Left forelimb (tissue), 1 donor: ENCODE results near the gene L3MBTL1.

Experiments
- DNase-seq: peaks from one replicate; pipeline ENCODE4 v3.0.0-alpha.2; 2018; ENCODE audit warnings: low spot score

The L3MBTL1 gene

GRCh38 chr20:43590392-43591303, 83.2 kb downstream of the L3MBTL1 start, which contains the start of gene IFT52:
Gene IFT52 (plus strand): TSS chr20:43590937. CDS start chr20:43594699, 3,762 bp downstream.
- DNase-seq: peak; percentile 94
